Fibroblast of mammary gland (primary cell): Measurements from ENCODE around the gene MAFG.

Experiments used
- DNase-seq: peaks from one replicate; pipeline ENCODE4 v3.0.0-alpha.2; 2010; ENCODE audit warnings: low read depth
- H3K4me3 ChIP-seq: 2 replicates; pipeline ENCODE4 v1.5.1; 2011; ENCODE audit warnings: low read depth, mild to moderate bottlenecking, low read length, moderate library complexity; ENCODE audit not compliant: control insufficient read depth
- CTCF ChIP-seq: conservative IDR thresholded peaks from 2 replicates; pipeline ENCODE4 v1.5.1; 2011; ENCODE audit warnings: low read depth, low read length, inconsistent platforms; ENCODE audit not compliant: control insufficient read depth, insufficient read depth

MAFG gene

GRCh38 chr17:81869221-81870130 lies 58.1 kb downstream of the MAFG start:
- peak; percentile 27 for DNase-seq
- peak; percentile 45 for TF ChIP-seq CTCF
- peak overlapping the region; percentile 76 for H3K4me3 ChIP-seq

GRCh38 chr17:81868674-81869220 lies 58.8 kb downstream of the MAFG start:
- DNase-seq: peak; percentile 89
- no peak for TF ChIP-seq CTCF
- H3K4me3 ChIP-seq: peak overlapping the region; percentile 76
